MM.1S (cell line): ENCODE results near the gene NOXA1.
"Not testable (repeated sequence)": the region's sequence is repeated elsewhere in the genome, so short reads cannot be mapped to it uniquely, and the experiment has no call there.

Source experiments
- DNase-seq: peaks from one replicate; pipeline ENCODE4 v3.0.0-alpha.2; 2015
- H2AFZ ChIP-seq: fragments of 300-600 bp; sonication (generic); 2 replicates; pipeline ENCODE4 v1.6.0; 2016; ENCODE audit warnings: antibody characterized with exemption, low read length
- H3F3A ChIP-seq: fragments of 300-600 bp; sonication (generic); 2 replicates; pipeline ENCODE4 v1.6.1; 2016; ENCODE audit warnings: mild to moderate bottlenecking, antibody characterized with exemption, low read length, moderate library complexity, mixed read lengths; ENCODE audit not compliant: insufficient read depth
- H3K27ac ChIP-seq: fragments of 300-600 bp; sonication (generic); 2 replicates; pipeline ENCODE4 v1.5.1; 2016; ENCODE audit warnings: mild to moderate bottlenecking, low read length
- H3K27me3 ChIP-seq: fragments of 300-600 bp; sonication (generic); replicated peaks from 2 replicates; pipeline ENCODE4 v1.6.0; 2016; ENCODE audit warnings: low read length; ENCODE audit not compliant: insufficient read depth
- H3K36me3 ChIP-seq: fragments of 300-600 bp; sonication (generic); replicated peaks from 2 replicates; pipeline ENCODE4 v1.6.1; 2016; ENCODE audit warnings: mild to moderate bottlenecking, low read length, mixed read lengths; ENCODE audit not compliant: insufficient read depth
- H3K4me1 ChIP-seq: fragments of 300-600 bp; sonication (generic); 2 replicates; pipeline ENCODE4 v1.6.1; 2016; ENCODE audit warnings: low read length, mixed read lengths
- H3K4me2 ChIP-seq: fragments of 300-600 bp; sonication (generic); 2 replicates; pipeline ENCODE4 v1.6.0; 2016; ENCODE audit warnings: low read depth, low read length
- H3K4me3 ChIP-seq: fragments of 300-600 bp; sonication (generic); 2 replicates; pipeline ENCODE4 v1.5.1; 2016; ENCODE audit warnings: low read length, mixed read lengths
- H3K79me2 ChIP-seq: fragments of 300-600 bp; sonication (generic); 2 replicates; pipeline ENCODE4 v1.6.1; 2016; ENCODE audit warnings: mixed run types, low read length, mixed read lengths
- H3K9ac ChIP-seq: fragments of 300-600 bp; sonication (generic); 2 replicates; pipeline ENCODE4 v1.6.1; 2016; ENCODE audit warnings: low read length, mixed read lengths
- H3K9me2 ChIP-seq: fragments of 300-600 bp; sonication (generic); replicated peaks from 2 replicates; pipeline ENCODE4 v1.6.1; 2016; ENCODE audit warnings: mild to moderate bottlenecking, low read length, mixed read lengths; ENCODE audit not compliant: insufficient read depth
- H3K9me3 ChIP-seq: fragments of 300-600 bp; sonication (generic); replicated peaks from 2 replicates; pipeline ENCODE4 v1.6.1; 2016; ENCODE audit warnings: mild to moderate bottlenecking, low read length, mixed read lengths; ENCODE audit not compliant: insufficient read depth
- H4K20me1 ChIP-seq: fragments of 300-600 bp; sonication (generic); 2 replicates; pipeline ENCODE4 v1.6.1; 2016; ENCODE audit warnings: mild to moderate bottlenecking, low read length, moderate library complexity, mixed read lengths; ENCODE audit not compliant: insufficient read depth
- CTCF ChIP-seq: fragments of 300-600 bp; sonication (generic); IDR thresholded peaks from 2 replicates; pipeline ENCODE4 v1.5.1; 2016; ENCODE audit warnings: antibody characterized with exemption, low read length, mixed read lengths
- EZH2 ChIP-seq: fragments of 300-600 bp; sonication (generic); optimal IDR thresholded peaks from 2 replicates; pipeline ENCODE3; 2017; ENCODE audit warnings: low read depth, mild to moderate bottlenecking, antibody characterized with exemption, low read length, mixed read lengths
- EZH2phosphoT487 ChIP-seq: fragments of 300-600 bp; sonication (generic); IDR thresholded peaks from 2 replicates; pipeline ENCODE4 v1.6.1; 2018; ENCODE audit warnings: antibody characterized with exemption, low read length

The NOXA1 gene

GRCh38 chr9:137448602-137448962, 25.4 kb downstream of the NOXA1 start:
- Histone ChIP-seq H3K9ac (no peak overlapping the region), H3K27ac (no peak overlapping the region), H3K4me2 (no peak overlapping the region), H3F3A (no peaks in the 10 kb centered on the region), H4K20me1 (no peaks in the 10 kb centered on the region), H3K36me3 (no peaks in the 10 kb centered on the region), H3K4me1 (peaks cover 5% of the 10 kb centered on the region; the same call in 1 of the 2 replicates), H2AFZ (no peak overlapping the region), H3K27me3 (peaks cover 20% of the 10 kb centered on the region), H3K9me2 (no peaks in the 10 kb centered on the region), H3K79me2 (no peaks in the 10 kb centered on the region), H3K4me3 (no peak overlapping the region), H3K9me3 (no peaks in the 10 kb centered on the region)
- DNase-seq: no peak
- TF ChIP-seq EZH2phosphoT487 (no peak), CTCF (no peak), EZH2 (no peak)

- Histone ChIP-seq H3K9me2 (no peaks in the 10 kb centered on the region), H3K27ac (no peak overlapping the region), H3F3A (no peaks in the 10 kb centered on the region), H3K79me2 (no peaks in the 10 kb centered on the region), H3K4me2 (no peak overlapping the region), H3K4me1 (peaks cover 6% of the 10 kb centered on the region; the same call in 1 of the 2 replicates), H2AFZ (no peak overlapping the region), H3K9ac (no peak overlapping the region), H3K4me3 (no peak overlapping the region), H4K20me1 (no peaks in the 10 kb centered on the region), H3K9me3 (no peaks in the 10 kb centered on the region), H3K27me3 (peaks cover 20% of the 10 kb centered on the region), H3K36me3 (no peaks in the 10 kb centered on the region)
- DNase-seq: no peak
- TF ChIP-seq EZH2phosphoT487 (no peak), CTCF (no peak), EZH2 (no peak)
These were observed 26.1 kb downstream of the NOXA1 start for GRCh38 chr9:137449081-137449844.

DNA sequence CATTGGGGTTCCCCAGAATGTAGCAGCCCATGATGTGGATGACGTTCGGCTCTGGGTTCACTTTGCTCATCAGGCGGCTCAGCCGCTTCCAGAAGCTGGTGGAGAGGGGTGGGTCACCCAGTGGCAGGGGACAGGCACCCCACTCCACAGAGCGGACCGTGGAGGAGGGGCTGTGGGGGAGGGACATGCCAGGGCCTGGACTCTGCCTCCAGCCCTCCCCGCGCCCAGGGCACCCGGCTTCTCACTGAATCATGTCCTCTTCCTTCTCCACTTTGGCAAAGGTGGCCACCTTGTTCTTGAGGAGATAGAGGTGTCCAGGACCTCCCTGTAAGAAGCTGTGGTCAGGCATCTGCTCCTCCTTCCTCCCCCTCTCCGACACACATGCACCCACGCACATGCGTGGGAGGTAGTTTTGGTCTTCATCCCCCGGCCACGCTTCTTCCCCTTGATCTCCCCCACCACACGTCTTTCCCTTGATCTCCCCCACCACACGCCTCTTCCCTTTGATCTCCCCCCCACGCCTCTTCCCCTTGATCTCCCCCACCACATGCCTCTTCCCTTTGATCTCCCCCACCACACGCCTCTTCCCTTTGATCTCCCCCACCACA, 26.8 kb downstream of the NOXA1 start:
- TF ChIP-seq EZH2phosphoT487 (no peak), CTCF (no peak), EZH2 (no peak)

DNA sequence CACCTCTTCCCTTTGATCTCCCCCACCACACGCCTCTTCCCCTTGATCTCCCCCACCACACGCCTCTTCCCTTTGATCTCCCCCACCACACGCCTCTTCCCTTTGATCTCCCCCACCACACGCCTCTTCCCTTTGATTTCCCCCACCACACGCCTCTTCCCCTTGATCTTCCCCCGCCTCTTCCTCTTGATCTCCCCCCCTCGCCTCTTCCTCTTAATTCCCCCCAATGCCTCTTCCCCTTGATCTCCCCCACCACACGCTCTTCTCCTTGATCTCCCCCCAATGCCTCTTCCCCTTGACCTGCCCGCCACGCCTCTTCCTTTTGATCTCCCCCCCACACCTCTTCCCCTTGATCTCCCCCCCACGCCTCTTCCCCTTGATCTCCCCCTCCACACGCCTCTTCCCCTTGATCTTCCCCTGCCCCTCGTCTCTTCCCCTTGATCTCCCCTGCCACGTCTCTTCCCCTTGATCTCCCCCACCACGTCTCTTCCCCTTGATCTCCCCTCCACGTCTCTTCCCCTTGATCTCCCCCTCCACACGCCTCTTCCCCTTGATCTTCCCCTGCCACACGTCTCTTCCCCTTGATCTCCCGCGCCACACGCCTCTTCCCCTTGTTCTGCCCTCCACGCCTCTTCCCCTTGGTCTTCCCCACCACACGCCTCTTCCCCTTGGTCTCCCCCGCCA, 27.5 kb downstream of the NOXA1 start:
- H2AFZ ChIP-seq, H3K9me3 ChIP-seq, DNase-seq, H3K4me3 ChIP-seq, H3K4me2 ChIP-seq, H3K79me2 ChIP-seq, H3K9me2 ChIP-seq, H4K20me1 ChIP-seq, H3K36me3 ChIP-seq, H3K27ac ChIP-seq, H3F3A ChIP-seq, H3K9ac ChIP-seq: not testable (repeated sequence)
- H3K4me1 ChIP-seq: peaks cover 11% of the 10 kb centered on the region
- H3K27me3 ChIP-seq: peaks cover 17% of the 10 kb centered on the region

More for the DNA sequence above, 26.8 kb downstream of the NOXA1 start:
- no peak for DNase-seq
- H3K9me3 ChIP-seq: no peaks in the 10 kb centered on the region
- H3K36me3 ChIP-seq: no peaks in the 10 kb centered on the region
- no peak overlapping the region for H3K9ac ChIP-seq
- no peaks in the 10 kb centered on the region for H4K20me1 ChIP-seq
- no peak overlapping the region for H2AFZ ChIP-seq
- no peak overlapping the region for H3K27ac ChIP-seq
- no peaks in the 10 kb centered on the region for H3F3A ChIP-seq
- H3K4me3 ChIP-seq: no peak overlapping the region
- peaks cover 13% of the 10 kb centered on the region for H3K4me1 ChIP-seq
- H3K4me2 ChIP-seq: no peak overlapping the region
- H3K9me2 ChIP-seq: no peaks in the 10 kb centered on the region
- H3K79me2 ChIP-seq: no peaks in the 10 kb centered on the region
- peaks cover 20% of the 10 kb centered on the region for H3K27me3 ChIP-seq

- H3K9me2 ChIP-seq: not testable (repeated sequence)
These were observed 28.2 kb downstream of the NOXA1 start for GRCh38 chr9:137451264-137452005.

More at GRCh38 chr9:137451264-137452005, 28.2 kb downstream of the NOXA1 start:
- H3K36me3 ChIP-seq, DNase-seq, H3K27ac ChIP-seq, H3K79me2 ChIP-seq, H3K4me1 ChIP-seq, H3K27me3 ChIP-seq, H3K9me3 ChIP-seq, H3K4me2 ChIP-seq, H2AFZ ChIP-seq, H3K9ac ChIP-seq, H3F3A ChIP-seq, H4K20me1 ChIP-seq, H3K4me3 ChIP-seq: not testable (repeated sequence)
